MM.1S (cell line): Measurements from ENCODE around the gene SPIN3.
"Not testable (repeated sequence)": the region's sequence is repeated elsewhere in the genome, so short reads cannot be mapped to it uniquely, and the experiment has no call there.

Source experiments
- DNase-seq: peaks from one replicate; pipeline ENCODE4 v3.0.0-alpha.2; 2015
- H2AFZ ChIP-seq: fragments of 300-600 bp; sonication (generic); 2 replicates; pipeline ENCODE4 v1.6.0; 2016; ENCODE audit warnings: antibody characterized with exemption, low read length
- H3F3A ChIP-seq: fragments of 300-600 bp; sonication (generic); 2 replicates; pipeline ENCODE4 v1.6.1; 2016; ENCODE audit warnings: mild to moderate bottlenecking, antibody characterized with exemption, low read length, moderate library complexity, mixed read lengths; ENCODE audit not compliant: insufficient read depth
- H3K27ac ChIP-seq: fragments of 300-600 bp; sonication (generic); 2 replicates; pipeline ENCODE4 v1.5.1; 2016; ENCODE audit warnings: mild to moderate bottlenecking, low read length
- H3K27me3 ChIP-seq: fragments of 300-600 bp; sonication (generic); replicated peaks from 2 replicates; pipeline ENCODE4 v1.6.0; 2016; ENCODE audit warnings: low read length; ENCODE audit not compliant: insufficient read depth
- H3K36me3 ChIP-seq: fragments of 300-600 bp; sonication (generic); replicated peaks from 2 replicates; pipeline ENCODE4 v1.6.1; 2016; ENCODE audit warnings: mild to moderate bottlenecking, low read length, mixed read lengths; ENCODE audit not compliant: insufficient read depth
- H3K4me1 ChIP-seq: fragments of 300-600 bp; sonication (generic); 2 replicates; pipeline ENCODE4 v1.6.1; 2016; ENCODE audit warnings: low read length, mixed read lengths
- H3K4me2 ChIP-seq: fragments of 300-600 bp; sonication (generic); 2 replicates; pipeline ENCODE4 v1.6.0; 2016; ENCODE audit warnings: low read depth, low read length
- H3K4me3 ChIP-seq: fragments of 300-600 bp; sonication (generic); 2 replicates; pipeline ENCODE4 v1.5.1; 2016; ENCODE audit warnings: low read length, mixed read lengths
- H3K79me2 ChIP-seq: fragments of 300-600 bp; sonication (generic); 2 replicates; pipeline ENCODE4 v1.6.1; 2016; ENCODE audit warnings: mixed run types, low read length, mixed read lengths
- H3K9ac ChIP-seq: fragments of 300-600 bp; sonication (generic); 2 replicates; pipeline ENCODE4 v1.6.1; 2016; ENCODE audit warnings: low read length, mixed read lengths
- H3K9me2 ChIP-seq: fragments of 300-600 bp; sonication (generic); replicated peaks from 2 replicates; pipeline ENCODE4 v1.6.1; 2016; ENCODE audit warnings: mild to moderate bottlenecking, low read length, mixed read lengths; ENCODE audit not compliant: insufficient read depth
- H3K9me3 ChIP-seq: fragments of 300-600 bp; sonication (generic); replicated peaks from 2 replicates; pipeline ENCODE4 v1.6.1; 2016; ENCODE audit warnings: mild to moderate bottlenecking, low read length, mixed read lengths; ENCODE audit not compliant: insufficient read depth
- H4K20me1 ChIP-seq: fragments of 300-600 bp; sonication (generic); 2 replicates; pipeline ENCODE4 v1.6.1; 2016; ENCODE audit warnings: mild to moderate bottlenecking, low read length, moderate library complexity, mixed read lengths; ENCODE audit not compliant: insufficient read depth
- CTCF ChIP-seq: fragments of 300-600 bp; sonication (generic); IDR thresholded peaks from 2 replicates; pipeline ENCODE4 v1.5.1; 2016; ENCODE audit warnings: antibody characterized with exemption, low read length, mixed read lengths
- EZH2 ChIP-seq: fragments of 300-600 bp; sonication (generic); optimal IDR thresholded peaks from 2 replicates; pipeline ENCODE3; 2017; ENCODE audit warnings: low read depth, mild to moderate bottlenecking, antibody characterized with exemption, low read length, mixed read lengths
- EZH2phosphoT487 ChIP-seq: fragments of 300-600 bp; sonication (generic); IDR thresholded peaks from 2 replicates; pipeline ENCODE4 v1.6.1; 2018; ENCODE audit warnings: antibody characterized with exemption, low read length

SPIN3 gene

GRCh38 chrX:56968980-56969379, 26.4 kb downstream of the SPIN3 start:
- H3K27me3 ChIP-seq = no peaks in the 10 kb centered on the region
- H3K4me1 ChIP-seq = no peaks in the 10 kb centered on the region
- no peak overlapping the region for H2AFZ ChIP-seq
- H3K4me3 ChIP-seq = no peak overlapping the region
- H3K27ac ChIP-seq = no peak overlapping the region
- H3K4me2 ChIP-seq = no peak overlapping the region
- DNase-seq = no peak
- TF ChIP-seq EZH2 (no peak), EZH2phosphoT487 (no peak), CTCF (no peak)
- H4K20me1 ChIP-seq = no peaks in the 10 kb centered on the region
- no peaks in the 10 kb centered on the region for H3K9me2 ChIP-seq
- H3F3A ChIP-seq = no peaks in the 10 kb centered on the region
- H3K9me3 ChIP-seq = no peaks in the 10 kb centered on the region
- no peaks in the 10 kb centered on the region for H3K79me2 ChIP-seq
- H3K36me3 ChIP-seq = no peaks in the 10 kb centered on the region
- no peak overlapping the region for H3K9ac ChIP-seq

- no peaks in the 10 kb centered on the region for H3K36me3 ChIP-seq
- TF ChIP-seq EZH2phosphoT487 = no peak
- TF ChIP-seq EZH2 = no peak
- no peak for TF ChIP-seq CTCF
- H3K4me3 ChIP-seq = no peak overlapping the region
- H3K27me3 ChIP-seq = no peaks in the 10 kb centered on the region
- no peaks in the 10 kb centered on the region for H3K9me3 ChIP-seq
- no peaks in the 10 kb centered on the region for H3K4me1 ChIP-seq
- no peak overlapping the region for H3K9ac ChIP-seq
- H4K20me1 ChIP-seq = no peaks in the 10 kb centered on the region
- no peaks in the 10 kb centered on the region for H3K9me2 ChIP-seq
- H3K4me2 ChIP-seq = no peak overlapping the region
- no peak overlapping the region for H3K27ac ChIP-seq
- no peak overlapping the region for H2AFZ ChIP-seq
- no peaks in the 10 kb centered on the region for H3K79me2 ChIP-seq
- DNase-seq = peak; percentile 7
- no peaks in the 10 kb centered on the region for H3F3A ChIP-seq
Observed at GRCh38 chrX:56963377-56963776, 32.0 kb downstream of the SPIN3 start.

- Histone ChIP-seq H3K79me2 (no peaks in the 10 kb centered on the region), H2AFZ (no peak overlapping the region), H3K9me3 (no peaks in the 10 kb centered on the region), H3K27ac (no peak overlapping the region), H3F3A (no peaks in the 10 kb centered on the region), H3K9me2 (no peaks in the 10 kb centered on the region), H3K4me2 (no peak overlapping the region), H4K20me1 (no peaks in the 10 kb centered on the region), H3K4me1 (no peaks in the 10 kb centered on the region), H3K9ac (no peak overlapping the region), H3K36me3 (no peaks in the 10 kb centered on the region), H3K27me3 (no peaks in the 10 kb centered on the region), H3K4me3 (no peak overlapping the region)
- no peak for TF ChIP-seq CTCF
- TF ChIP-seq EZH2 = no peak
- no peak for TF ChIP-seq EZH2phosphoT487
- no peak for DNase-seq
Observed at GRCh38 chrX:56947699-56948098, 47.6 kb downstream of the SPIN3 start.

GRCh38 chrX:56946201-56946600, 49.1 kb downstream of the SPIN3 start:
- not testable (repeated sequence) for H3K9ac ChIP-seq, H3K4me3 ChIP-seq, H2AFZ ChIP-seq, H3F3A ChIP-seq, DNase-seq, H4K20me1 ChIP-seq, H3K9me3 ChIP-seq, H3K27me3 ChIP-seq, H3K27ac ChIP-seq, H3K36me3 ChIP-seq, H3K79me2 ChIP-seq, H3K4me2 ChIP-seq, H3K9me2 ChIP-seq, H3K4me1 ChIP-seq

- not testable (repeated sequence) for H3K27me3 ChIP-seq, H3K4me2 ChIP-seq, H3K9me3 ChIP-seq, H3K4me1 ChIP-seq, H3K9ac ChIP-seq, DNase-seq, H3K27ac ChIP-seq, H3K4me3 ChIP-seq, H3F3A ChIP-seq, H2AFZ ChIP-seq, H3K9me2 ChIP-seq, H4K20me1 ChIP-seq, H3K79me2 ChIP-seq, H3K36me3 ChIP-seq
Observed at GRCh38 chrX:56945226-56945625, 50.1 kb downstream of the SPIN3 start.
